ENCODE results near the gene ATIC. TPM values are rescaled to one million over a fixed set of nuclear protein-coding genes. Genes with fewer than 3 reads are reported as not detected.
"Not testable (repeated sequence)": the region's sequence is repeated elsewhere in the genome, so short reads cannot be mapped to it uniquely, and the experiment has no call there.

Gene ATIC
- total RNA-seq, 4 donors from 2014 or later, result 34.5 to 69.5 (median 41.3) TPM

GRCh38 chr2:215293879-215294278 lies 18.0 kb upstream of the ATIC start:
- no peak overlapping the region for H3K4me3 ChIP-seq
- no peaks in the 10 kb centered on the region for H3K27me3 ChIP-seq
- no peak for DNase-seq
- no peak overlapping the region for H3K27ac ChIP-seq
- H3K4me1 ChIP-seq, result no peaks in the 10 kb centered on the region
- H3K9me3 ChIP-seq, result no peaks in the 10 kb centered on the region
- TF ChIP-seq, protein P1, sequence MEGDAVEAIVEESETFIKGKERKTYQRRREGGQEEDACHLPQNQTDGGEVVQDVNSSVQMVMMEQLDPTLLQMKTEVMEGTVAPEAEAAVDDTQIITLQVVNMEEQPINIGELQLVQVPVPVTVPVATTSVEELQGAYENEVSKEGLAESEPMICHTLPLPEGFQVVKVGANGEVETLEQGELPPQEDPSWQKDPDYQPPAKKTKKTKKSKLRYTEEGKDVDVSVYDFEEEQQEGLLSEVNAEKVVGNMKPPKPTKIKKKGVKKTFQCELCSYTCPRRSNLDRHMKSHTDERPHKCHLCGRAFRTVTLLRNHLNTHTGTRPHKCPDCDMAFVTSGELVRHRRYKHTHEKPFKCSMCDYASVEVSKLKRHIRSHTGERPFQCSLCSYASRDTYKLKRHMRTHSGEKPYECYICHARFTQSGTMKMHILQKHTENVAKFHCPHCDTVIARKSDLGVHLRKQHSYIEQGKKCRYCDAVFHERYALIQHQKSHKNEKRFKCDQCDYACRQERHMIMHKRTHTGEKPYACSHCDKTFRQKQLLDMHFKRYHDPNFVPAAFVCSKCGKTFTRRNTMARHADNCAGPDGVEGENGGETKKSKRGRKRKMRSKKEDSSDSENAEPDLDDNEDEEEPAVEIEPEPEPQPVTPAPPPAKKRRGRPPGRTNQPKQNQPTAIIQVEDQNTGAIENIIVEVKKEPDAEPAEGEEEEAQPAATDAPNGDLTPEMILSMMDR (IDR thresholded peaks at IDR 0.05), result no peak
- no peak for TF ChIP-seq POLR2A (IDR thresholded peaks at IDR 0.05)
- no peaks in the 10 kb centered on the region for H3K36me3 ChIP-seq

- H3K9me3 ChIP-seq, result no peaks in the 10 kb centered on the region
- DNase-seq, result no peak
- H3K4me1 ChIP-seq, result no peaks in the 10 kb centered on the region
- no peak overlapping the region for H3K27ac ChIP-seq
- no peak overlapping the region for H3K4me3 ChIP-seq
- H3K36me3 ChIP-seq, result no peaks in the 10 kb centered on the region
- TF ChIP-seq, protein P1 (IDR thresholded peaks at IDR 0.05), result no peak
- TF ChIP-seq POLR2A (IDR thresholded peaks at IDR 0.05), result no peak
- H3K27me3 ChIP-seq, result no peaks in the 10 kb centered on the region
These were observed 12.5 kb upstream of the ATIC start for GRCh38 chr2:215299337-215299859.

DNA sequence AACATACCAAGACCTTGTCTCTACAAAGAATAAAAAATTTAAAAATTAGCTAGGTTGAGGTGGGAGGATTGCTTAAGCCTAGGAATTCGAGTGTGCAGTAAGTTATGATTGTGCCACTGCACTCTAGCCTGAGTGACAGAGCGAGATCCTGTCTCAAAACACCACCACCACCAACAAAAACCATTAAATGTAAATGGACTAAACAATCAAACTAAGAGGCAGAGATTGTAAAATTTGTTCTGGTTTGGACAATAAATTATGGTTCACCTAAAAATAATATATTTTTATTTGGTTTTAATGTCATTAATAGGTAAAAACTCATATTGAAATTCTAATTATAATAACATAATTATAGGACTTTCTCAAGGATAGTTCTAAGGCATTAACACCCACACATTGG lies 9.9 kb upstream of the ATIC start:
- TF ChIP-seq, protein P1 (IDR thresholded peaks at IDR 0.05), result no peak
- no peak for TF ChIP-seq POLR2A (IDR thresholded peaks at IDR 0.05)
- no peak for DNase-seq
- no peak overlapping the region for H3K4me3 ChIP-seq
- no peaks in the 10 kb centered on the region for H3K27me3 ChIP-seq
- no peak overlapping the region for H3K27ac ChIP-seq
- no peaks in the 10 kb centered on the region for H3K9me3 ChIP-seq
- no peaks in the 10 kb centered on the region for H3K36me3 ChIP-seq
- H3K4me1 ChIP-seq, result no peaks in the 10 kb centered on the region

DNA sequence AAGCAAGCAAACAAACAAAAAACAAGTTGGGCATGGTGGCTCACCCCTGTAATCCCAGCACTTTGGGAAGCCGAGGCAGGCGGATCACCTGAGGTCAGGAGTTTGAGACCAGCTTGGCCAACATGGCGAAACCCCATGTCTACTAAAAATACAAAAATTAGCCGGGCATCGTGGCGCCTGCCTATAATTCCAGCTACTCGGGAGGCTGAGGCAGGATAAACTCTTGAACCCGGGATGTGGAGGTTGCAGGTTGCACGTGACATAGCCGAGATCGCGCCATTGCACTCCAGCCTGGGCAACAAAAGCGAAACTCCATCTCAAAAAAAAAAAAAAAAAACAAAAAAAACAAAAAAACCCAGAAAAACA lies 617 bp upstream of the ATIC start:
- Histone ChIP-seq H3K4me1 (peaks cover 0 to 17% (median 5%) of the 10 kb centered on the region in 4 donors), H3K27ac (peak overlapping the region in 3 of 4 donors; percentile 72 to 87 (median 75)), H3K4me3 (peak overlapping the region; percentile 58 to 85 (median 66))
- peak in 1 of 3 donors; percentile 36 for DNase-seq
- H3K9me3 ChIP-seq, H3K36me3 ChIP-seq, H3K27me3 ChIP-seq: not testable (repeated sequence)

GRCh38 chr2:215313255-215313613 lies 1.4 kb downstream of the ATIC start:
- no peak overlapping the region for H3K4me3 ChIP-seq

DNA sequence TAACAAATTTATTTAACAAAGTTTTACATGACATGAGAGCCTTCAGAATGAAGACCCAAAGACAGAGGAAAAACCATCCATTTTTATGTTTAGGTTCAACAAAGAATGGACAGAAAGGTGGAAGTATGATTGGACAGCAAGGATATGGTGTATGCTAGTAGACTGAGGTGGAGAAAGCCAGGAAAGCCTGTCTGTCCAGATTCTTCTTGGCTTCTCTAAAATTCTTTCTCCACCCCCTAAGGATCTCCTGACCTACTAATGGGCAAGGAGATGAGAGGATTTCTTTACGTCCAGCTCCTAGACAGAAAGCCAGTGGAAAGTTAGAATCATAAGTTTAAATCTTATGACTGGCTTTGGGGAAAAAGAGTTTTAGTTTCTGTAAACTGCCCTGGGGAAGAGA lies 3.0 kb downstream of the ATIC start:
- Histone ChIP-seq H3K27ac (no peak overlapping the region), H3K36me3 (peaks cover 0 to 22% (median 0%) of the 10 kb centered on the region in 3 donors), H3K4me1 (peaks cover 0 to 17% (median 5%) of the 10 kb centered on the region in 4 donors), H3K4me3 (no peak overlapping the region), H3K27me3 (no peaks in the 10 kb centered on the region), H3K9me3 (no peaks in the 10 kb centered on the region)
- TF ChIP-seq, protein P1 (IDR thresholded peaks at IDR 0.05), result no peak
- no peak for DNase-seq

More at GRCh38 chr2:215313255-215313613, 1.4 kb downstream of the ATIC start:
- TF ChIP-seq, protein P1 (IDR thresholded peaks at IDR 0.05), result no peak
- no peak for TF ChIP-seq POLR2A (IDR thresholded peaks at IDR 0.05)
- H3K4me1 ChIP-seq, result peaks cover 0 to 17% (median 5%) of the 10 kb centered on the region in 4 donors
- no peak for DNase-seq
- H3K27ac ChIP-seq, result peak overlapping the region in 1 of 4 donors; percentile 87
- no peaks in the 10 kb centered on the region for H3K9me3 ChIP-seq
- H3K27me3 ChIP-seq, result no peaks in the 10 kb centered on the region
- H3K36me3 ChIP-seq, result peaks cover 0 to 5% (median 0%) of the 10 kb centered on the region in 3 donors

Data from Peyer's patch (tissue), 4 donors.